HEK293 (cell line): ENCODE results near the gene HOXB1.

Source experiments
- CTCF ChIA-PET: fragments of 350-600 bp; formaldehyde crosslinking; extraction: SDS; loops from one replicate; lab custom pipeline; 2021; ENCODE audit warnings: antibody characterized with exemption; lab: Yijun Ruan, JAX
- POLR2A ChIA-PET: fragments of 300-600 bp; formaldehyde crosslinking; extraction: SDS; loops from one replicate; lab custom pipeline; 2020; ENCODE audit warnings: antibody characterized with exemption, inconsistent platforms; lab: Yijun Ruan, JAX
- H3K27ac ChIP-seq: fragments of 200-500 bp; sonication (Bioruptor generic); 2 replicates; pipeline ENCODE4 v1.5.1; 2014; ENCODE audit warnings: low read depth, low read length, control low read depth, inconsistent platforms; ENCODE audit errors: extremely low read depth
- H3K36me3 ChIP-seq, 2 experiments: fragments of 200-500 bp in 1 of 2; sonication (Bioruptor generic) in 1 of 2; 1 replicate in 1 of 2; 2 replicates in 1 of 2; pipeline ENCODE4 v1.5.1; 2014 to 2017; ENCODE audit warnings: inconsistent platforms in 2 of 2, low read length in 2 of 2; ENCODE audit not compliant: control insufficient read depth in 2 of 2, insufficient read depth in 1 of 2
- H3K4me1 ChIP-seq: fragments of 200-500 bp; sonication (Bioruptor generic); 2 replicates; pipeline ENCODE4 v1.5.1; 2014; ENCODE audit warnings: mild to moderate bottlenecking, low read length, inconsistent platforms; ENCODE audit not compliant: control insufficient read depth, insufficient read depth
- H3K4me3 ChIP-seq: 2 replicates; pipeline ENCODE4 v1.5.1; 2011; ENCODE audit warnings: low read depth, mild to moderate bottlenecking, control low read depth, low read length, moderate library complexity
- H3K9me3 ChIP-seq: fragments of 200-500 bp; sonication (Bioruptor generic); 2 replicates; pipeline ENCODE4 v1.5.1; 2014; ENCODE audit warnings: low read depth, low read length, inconsistent platforms; ENCODE audit not compliant: control insufficient read depth, insufficient read depth
- KLF9 ChIP-seq: fragments of 450-650 bp; formaldehyde crosslinking; IDR thresholded peaks from 2 replicates; pipeline ENCODE4 v1.5.1; 2016; ENCODE audit warnings: missing biosample characterization, missing genetic modification characterization, low read depth
- MYNN ChIP-seq: fragments of 450-650 bp; formaldehyde crosslinking; IDR thresholded peaks from 2 replicates; pipeline ENCODE4 v1.5.1; 2016; ENCODE audit warnings: missing biosample characterization, missing genetic modification characterization, borderline replicate concordance
- MZF1 ChIP-seq: fragments of 450-650 bp; formaldehyde crosslinking; IDR thresholded peaks from 2 replicates; pipeline ENCODE4 v1.5.1; 2017; ENCODE audit warnings: missing biosample characterization, missing genetic modification characterization, borderline replicate concordance
- PRDM1 ChIP-seq: fragments of 450-650 bp; formaldehyde crosslinking; IDR thresholded peaks from 2 replicates; pipeline ENCODE4; 2016; ENCODE audit warnings: missing biosample characterization, missing genetic modification characterization
- PRDM2 ChIP-seq: fragments of 450-650 bp; formaldehyde crosslinking; IDR thresholded peaks from 2 replicates; pipeline ENCODE4 v1.5.1; 2016; ENCODE audit warnings: missing biosample characterization, missing genetic modification characterization, borderline replicate concordance
- SETDB1 ChIP-seq: IDR thresholded peaks from one replicate; pipeline ENCODE4 v1.6.1; 2017; ENCODE audit warnings: mild to moderate bottlenecking, low read length, moderate library complexity, mixed read lengths; ENCODE audit not compliant: insufficient read length
- ZBTB1 ChIP-seq: fragments of 450-650 bp; formaldehyde crosslinking; IDR thresholded peaks from 2 replicates; pipeline ENCODE4 v1.5.1; 2016; ENCODE audit warnings: missing biosample characterization, missing genetic modification characterization
- ZNF114 ChIP-seq: fragments of 450-650 bp; formaldehyde crosslinking; IDR thresholded peaks from 2 replicates; pipeline ENCODE4 v1.5.0; 2017; ENCODE audit warnings: missing biosample characterization, missing genetic modification characterization
- ZNF221 ChIP-seq: fragments of 450-650 bp; formaldehyde crosslinking; IDR thresholded peaks from 2 replicates; pipeline ENCODE4 v1.5.1; 2017; ENCODE audit warnings: missing biosample characterization, missing genetic modification characterization, borderline replicate concordance
- ZNF239 ChIP-seq: fragments of 450-650 bp; formaldehyde crosslinking; IDR thresholded peaks from 2 replicates; pipeline ENCODE4 v1.5.1; 2016; ENCODE audit warnings: missing biosample characterization, missing genetic modification characterization
- ZNF266 ChIP-seq: fragments of 450-650 bp; formaldehyde crosslinking; IDR thresholded peaks from 2 replicates; pipeline ENCODE4 v1.5.1; 2016; ENCODE audit warnings: missing biosample characterization, missing genetic modification characterization, low read depth
- ZNF394 ChIP-seq: fragments of 450-650 bp; formaldehyde crosslinking; IDR thresholded peaks from 2 replicates; pipeline ENCODE4 v1.5.1; 2016; ENCODE audit warnings: missing biosample characterization, missing genetic modification characterization, mild to moderate bottlenecking, moderate library complexity, borderline replicate concordance
- ZNF645 ChIP-seq: fragments of 450-650 bp; formaldehyde crosslinking; IDR thresholded peaks from 2 replicates; pipeline ENCODE4; 2016; ENCODE audit warnings: missing biosample characterization, missing genetic modification characterization
- TF ChIP-seq, protein P1 (sequence below): fragments of 450-650 bp; formaldehyde crosslinking; IDR thresholded peaks from 2 replicates; pipeline ENCODE4 v1.5.1; 2016; ENCODE audit warnings: missing biosample characterization, missing genetic modification characterization
- TF ChIP-seq, protein P2 (sequence below): fragments of 450-650 bp; formaldehyde crosslinking; IDR thresholded peaks from 2 replicates; pipeline ENCODE4 v1.5.1; 2016; ENCODE audit warnings: missing biosample characterization, missing genetic modification characterization
- TF ChIP-seq, protein P3 (sequence below): fragments of 450-650 bp; formaldehyde crosslinking; IDR thresholded peaks from 2 replicates; pipeline ENCODE4 v1.5.1; 2016; ENCODE audit warnings: missing biosample characterization, missing genetic modification characterization, borderline replicate concordance
- TF ChIP-seq, protein P4 (sequence below): fragments of 450-650 bp; formaldehyde crosslinking; IDR thresholded peaks from 2 replicates; pipeline ENCODE4 v1.5.1; 2016; ENCODE audit warnings: missing biosample characterization, missing genetic modification characterization

The HOXB1 gene

DNA sequence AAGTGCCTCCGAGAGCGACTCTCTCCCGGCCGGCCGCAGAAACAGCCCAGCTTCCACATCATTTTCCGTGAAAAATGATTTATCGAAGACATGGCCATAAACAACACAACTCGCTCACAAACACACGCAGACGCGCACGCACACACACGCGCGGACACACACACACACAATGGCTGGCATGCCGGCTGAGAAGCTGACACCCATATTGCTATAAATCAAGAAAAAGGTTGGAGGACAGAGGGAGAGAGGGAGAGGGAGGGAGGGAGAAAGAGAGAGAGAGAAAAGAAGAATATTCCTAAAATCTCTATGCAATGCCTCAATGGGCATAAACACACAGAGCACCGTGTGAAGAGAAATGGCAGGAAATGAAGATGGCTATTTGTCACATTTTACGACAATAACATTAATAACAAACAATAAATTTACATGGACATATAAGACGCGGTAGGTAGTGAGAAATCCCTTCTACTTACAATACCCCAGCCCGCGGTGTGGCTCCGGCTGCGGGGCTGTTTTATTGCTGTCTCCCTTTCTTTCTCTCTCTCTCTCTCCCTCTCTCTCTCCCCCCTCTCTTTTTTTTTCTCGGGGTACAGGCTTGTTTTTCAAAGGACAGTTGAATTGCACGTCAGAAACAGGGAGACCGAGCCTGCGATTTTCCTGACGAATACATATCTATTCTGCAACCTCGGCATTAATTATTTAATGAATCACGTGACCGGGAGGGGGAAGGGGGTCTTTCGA is 37.9 kb upstream of the HOXB1 start (continued):
- no peak for TF ChIP-seq ZNF114
- TF ChIP-seq ZNF239, result no peak
- peak; percentile 75 for TF ChIP-seq PRDM1 (tag by site-specific recombination)
- TF ChIP-seq, protein P1, sequence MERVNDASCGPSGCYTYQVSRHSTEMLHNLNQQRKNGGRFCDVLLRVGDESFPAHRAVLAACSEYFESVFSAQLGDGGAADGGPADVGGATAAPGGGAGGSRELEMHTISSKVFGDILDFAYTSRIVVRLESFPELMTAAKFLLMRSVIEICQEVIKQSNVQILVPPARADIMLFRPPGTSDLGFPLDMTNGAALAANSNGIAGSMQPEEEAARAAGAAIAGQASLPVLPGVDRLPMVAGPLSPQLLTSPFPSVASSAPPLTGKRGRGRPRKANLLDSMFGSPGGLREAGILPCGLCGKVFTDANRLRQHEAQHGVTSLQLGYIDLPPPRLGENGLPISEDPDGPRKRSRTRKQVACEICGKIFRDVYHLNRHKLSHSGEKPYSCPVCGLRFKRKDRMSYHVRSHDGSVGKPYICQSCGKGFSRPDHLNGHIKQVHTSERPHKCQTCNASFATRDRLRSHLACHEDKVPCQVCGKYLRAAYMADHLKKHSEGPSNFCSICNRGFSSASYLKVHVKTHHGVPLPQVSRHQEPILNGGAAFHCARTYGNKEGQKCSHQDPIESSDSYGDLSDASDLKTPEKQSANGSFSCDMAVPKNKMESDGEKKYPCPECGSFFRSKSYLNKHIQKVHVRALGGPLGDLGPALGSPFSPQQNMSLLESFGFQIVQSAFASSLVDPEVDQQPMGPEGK (tag by site-specific recombination), result peak; percentile 41; the same call in 1 of the 2 replicates
- no peak for TF ChIP-seq PRDM2 (tag by site-specific recombination)
- no peak for TF ChIP-seq SETDB1
- no peak for TF ChIP-seq KLF9
- TF ChIP-seq ZBTB1 (tag by site-specific recombination), result no peak
- TF ChIP-seq MYNN (tag by site-specific recombination), result no peak

DNA sequence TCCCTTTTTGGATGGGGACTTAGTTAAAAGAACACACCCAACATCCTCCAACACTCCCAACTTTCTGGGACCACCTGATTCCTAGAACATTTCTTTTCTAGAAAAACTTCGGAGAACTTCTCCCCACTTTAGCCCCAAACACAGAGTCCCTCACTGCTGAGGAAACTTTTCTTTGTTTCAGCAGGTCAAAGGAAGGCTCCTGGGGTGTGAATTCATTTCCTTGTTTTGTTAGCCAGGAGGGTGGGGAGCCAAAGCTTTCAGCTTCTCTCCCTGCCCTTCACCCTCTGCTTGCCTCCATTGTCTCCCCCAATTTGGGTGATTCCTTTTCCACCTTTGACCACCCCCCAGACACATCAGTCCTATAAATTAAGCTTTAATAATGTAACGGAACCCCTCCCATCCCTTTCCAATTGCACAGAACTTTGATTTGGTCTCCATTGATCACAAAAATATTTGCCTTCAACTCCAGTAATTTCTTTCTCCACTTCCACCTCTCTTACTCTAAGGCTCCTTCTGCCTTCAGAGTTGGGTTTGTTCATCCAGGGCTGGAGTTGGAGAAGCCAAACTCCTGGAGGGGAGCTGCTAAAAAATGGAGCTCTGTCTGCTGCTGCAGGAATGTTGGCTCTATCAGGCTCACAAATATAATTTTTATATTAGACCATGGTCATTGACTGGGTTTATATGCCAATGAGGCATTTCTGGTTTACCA is 37.0 kb upstream of the HOXB1 start:
- H3K4me3 ChIP-seq, result no peak overlapping the region
- ChIA-PET CTCF (interaction anchor here (0.6 to 1.5 kb wide), 3 partner anchors 10 to 260 kb away, joined by 3 to 5 read pairs (median 3); no protein-coding TSS in a partner anchor), POLR2A (no interaction called here)
- H3K36me3 ChIP-seq, result peaks cover 8 to 60% of the 10 kb centered on the region in 2 experiments
- H3K9me3 ChIP-seq, result no peaks in the 10 kb centered on the region
- H3K4me1 ChIP-seq, result peaks cover 92% of the 10 kb centered on the region
- H3K27ac ChIP-seq, result peak overlapping the region; percentile 47
- TF ChIP-seq, protein P2, sequence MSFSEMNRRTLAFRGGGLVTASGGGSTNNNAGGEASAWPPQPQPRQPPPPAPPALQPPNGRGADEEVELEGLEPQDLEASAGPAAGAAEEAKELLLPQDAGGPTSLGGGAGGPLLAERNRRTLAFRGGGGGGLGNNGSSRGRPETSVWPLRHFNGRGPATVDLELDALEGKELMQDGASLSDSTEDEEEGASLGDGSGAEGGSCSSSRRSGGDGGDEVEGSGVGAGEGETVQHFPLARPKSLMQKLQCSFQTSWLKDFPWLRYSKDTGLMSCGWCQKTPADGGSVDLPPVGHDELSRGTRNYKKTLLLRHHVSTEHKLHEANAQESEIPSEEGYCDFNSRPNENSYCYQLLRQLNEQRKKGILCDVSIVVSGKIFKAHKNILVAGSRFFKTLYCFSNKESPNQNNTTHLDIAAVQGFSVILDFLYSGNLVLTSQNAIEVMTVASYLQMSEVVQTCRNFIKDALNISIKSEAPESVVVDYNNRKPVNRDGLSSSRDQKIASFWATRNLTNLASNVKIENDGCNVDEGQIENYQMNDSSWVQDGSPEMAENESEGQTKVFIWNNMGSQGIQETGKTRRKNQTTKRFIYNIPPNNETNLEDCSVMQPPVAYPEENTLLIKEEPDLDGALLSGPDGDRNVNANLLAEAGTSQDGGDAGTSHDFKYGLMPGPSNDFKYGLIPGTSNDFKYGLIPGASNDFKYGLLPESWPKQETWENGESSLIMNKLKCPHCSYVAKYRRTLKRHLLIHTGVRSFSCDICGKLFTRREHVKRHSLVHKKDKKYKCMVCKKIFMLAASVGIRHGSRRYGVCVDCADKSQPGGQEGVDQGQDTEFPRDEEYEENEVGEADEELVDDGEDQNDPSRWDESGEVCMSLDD (tag by site-specific recombination), result no peak
- TF ChIP-seq MZF1 (tag by site-specific recombination), result 0 out of 2 replicates have a peak, but pooled peaks have one; percentile 56
- TF ChIP-seq ZBTB1 (tag by site-specific recombination), result no peak
- no peak for TF ChIP-seq ZNF221 (tag by site-specific recombination)
- TF ChIP-seq ZNF394 (tag by site-specific recombination), result no peak
- TF ChIP-seq, protein P3, sequence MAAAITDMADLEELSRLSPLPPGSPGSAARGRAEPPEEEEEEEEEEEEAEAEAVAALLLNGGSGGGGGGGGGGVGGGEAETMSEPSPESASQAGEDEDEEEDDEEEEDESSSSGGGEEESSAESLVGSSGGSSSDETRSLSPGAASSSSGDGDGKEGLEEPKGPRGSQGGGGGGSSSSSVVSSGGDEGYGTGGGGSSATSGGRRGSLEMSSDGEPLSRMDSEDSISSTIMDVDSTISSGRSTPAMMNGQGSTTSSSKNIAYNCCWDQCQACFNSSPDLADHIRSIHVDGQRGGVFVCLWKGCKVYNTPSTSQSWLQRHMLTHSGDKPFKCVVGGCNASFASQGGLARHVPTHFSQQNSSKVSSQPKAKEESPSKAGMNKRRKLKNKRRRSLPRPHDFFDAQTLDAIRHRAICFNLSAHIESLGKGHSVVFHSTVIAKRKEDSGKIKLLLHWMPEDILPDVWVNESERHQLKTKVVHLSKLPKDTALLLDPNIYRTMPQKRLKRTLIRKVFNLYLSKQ (tag by site-specific recombination), result no peak
- TF ChIP-seq, protein P4, sequence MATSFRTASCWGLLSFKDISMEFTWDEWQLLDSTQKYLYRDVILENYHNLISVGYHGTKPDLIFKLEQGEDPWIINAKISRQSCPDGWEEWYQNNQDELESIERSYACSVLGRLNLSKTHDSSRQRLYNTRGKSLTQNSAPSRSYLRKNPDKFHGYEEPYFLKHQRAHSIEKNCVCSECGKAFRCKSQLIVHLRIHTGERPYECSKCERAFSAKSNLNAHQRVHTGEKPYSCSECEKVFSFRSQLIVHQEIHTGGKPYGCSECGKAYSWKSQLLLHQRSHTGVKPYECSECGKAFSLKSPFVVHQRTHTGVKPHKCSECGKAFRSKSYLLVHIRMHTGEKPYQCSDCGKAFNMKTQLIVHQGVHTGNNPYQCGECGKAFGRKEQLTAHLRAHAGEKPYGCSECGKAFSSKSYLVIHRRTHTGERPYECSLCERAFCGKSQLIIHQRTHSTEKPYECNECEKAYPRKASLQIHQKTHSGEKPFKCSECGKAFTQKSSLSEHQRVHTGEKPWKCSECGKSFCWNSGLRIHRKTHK, result no peak
- no peak for TF ChIP-seq ZNF645 (tag by site-specific recombination)
- no peak for TF ChIP-seq ZNF266 (tag by site-specific recombination)
